Stimulated activated CD4-positive, alpha-beta T cell treated with anti-CD3 and anti-CD28 coated beads, Interleukin-12 subunit alpha, Interleukin-12 subunit beta, amount 100 ng/mL, for 4 hours (primary cell): ENCODE measurements around the gene MORC2.

Source experiments
- DNase-seq: peaks from one replicate; pipeline ENCODE4 v3.0.0-alpha.2; 2020

MORC2 gene

DNA sequence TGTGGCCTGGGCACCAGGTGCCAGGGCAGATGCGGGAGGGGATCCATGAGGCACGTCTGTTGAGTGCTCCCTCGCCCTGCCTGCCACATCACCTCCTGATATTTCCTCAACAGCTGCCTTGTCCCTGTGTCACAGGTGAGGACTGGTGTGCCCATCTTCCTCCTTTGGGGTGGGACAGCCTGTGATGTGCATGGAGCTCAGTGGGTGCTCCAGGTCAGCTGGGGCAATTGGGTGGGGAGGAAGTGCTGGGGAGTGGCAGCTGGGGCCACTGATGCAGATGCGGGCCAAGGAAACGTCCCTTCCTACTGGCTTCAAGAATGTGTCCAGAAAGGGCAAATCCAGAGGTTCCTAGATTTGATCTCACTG is 83.6 kb downstream of the MORC2 start:
- DNase-seq, result no peak

DNA sequence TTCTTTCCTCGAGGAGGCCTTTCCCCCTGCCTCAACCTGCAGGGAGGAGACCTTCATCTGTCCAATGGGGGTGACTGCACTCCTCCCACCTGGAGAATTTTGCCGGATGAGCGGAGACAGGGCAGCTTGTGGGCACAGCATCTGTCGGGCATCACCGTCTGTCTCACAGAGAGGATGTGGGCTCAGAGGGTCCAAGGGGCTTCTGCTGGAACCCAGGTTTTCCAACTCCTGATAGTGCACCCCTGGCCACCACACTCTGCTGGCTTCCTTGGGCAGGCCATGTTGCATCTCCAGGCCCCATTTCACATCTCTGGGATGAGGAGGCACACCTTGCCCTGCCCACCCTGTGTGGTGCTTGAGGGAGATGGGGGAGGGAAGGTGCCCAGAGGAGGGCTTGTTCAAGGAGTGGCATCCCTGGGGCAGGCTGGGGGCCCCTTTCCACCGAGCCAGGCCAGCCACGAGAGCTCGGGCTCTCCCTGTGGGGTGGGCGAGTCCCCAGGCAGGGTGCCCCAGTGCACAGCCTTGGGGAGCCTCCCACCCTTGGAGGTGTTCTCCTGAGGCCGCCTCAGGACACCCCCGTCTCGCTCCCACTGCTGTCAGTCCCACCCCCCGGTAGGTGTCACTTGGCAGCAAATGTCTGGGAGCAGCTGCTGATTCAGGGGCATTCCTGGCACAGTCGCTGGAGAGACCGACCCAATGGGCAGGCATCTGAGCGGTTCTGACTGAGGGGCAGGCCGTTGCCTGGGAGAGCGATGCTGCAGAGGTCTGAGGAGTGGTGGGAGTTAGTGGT is 84.2 kb downstream of the MORC2 start:
- DNase-seq, result no peak

DNA sequence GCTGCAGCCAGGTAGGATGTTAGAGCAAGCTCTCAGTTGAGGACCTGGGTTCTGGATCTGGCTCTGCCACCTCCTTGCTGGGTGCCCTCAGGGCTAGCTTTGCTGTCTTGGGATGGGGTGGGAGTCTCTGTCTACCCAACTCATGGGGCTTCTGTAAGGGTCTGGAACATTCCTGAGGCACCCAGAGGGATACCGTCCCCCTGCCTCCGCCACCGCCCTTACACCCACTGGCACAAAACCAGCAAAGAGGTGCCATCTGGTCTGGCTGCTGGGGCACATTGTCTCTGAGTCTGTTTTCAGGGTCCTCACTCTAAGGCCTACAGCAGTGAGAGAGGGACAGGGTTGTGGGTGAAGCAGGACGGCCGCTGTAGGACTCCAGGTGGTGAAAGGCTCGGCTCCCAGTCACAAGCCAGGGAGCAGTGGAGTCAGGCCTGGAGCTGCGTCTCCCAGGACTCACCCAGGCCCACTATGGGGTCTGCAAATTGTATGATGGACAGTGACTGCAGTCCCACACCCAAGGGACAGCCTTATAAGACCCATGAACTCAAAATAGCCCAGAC is 84.9 kb downstream of the MORC2 start:
- DNase-seq, result no peak

DNA sequence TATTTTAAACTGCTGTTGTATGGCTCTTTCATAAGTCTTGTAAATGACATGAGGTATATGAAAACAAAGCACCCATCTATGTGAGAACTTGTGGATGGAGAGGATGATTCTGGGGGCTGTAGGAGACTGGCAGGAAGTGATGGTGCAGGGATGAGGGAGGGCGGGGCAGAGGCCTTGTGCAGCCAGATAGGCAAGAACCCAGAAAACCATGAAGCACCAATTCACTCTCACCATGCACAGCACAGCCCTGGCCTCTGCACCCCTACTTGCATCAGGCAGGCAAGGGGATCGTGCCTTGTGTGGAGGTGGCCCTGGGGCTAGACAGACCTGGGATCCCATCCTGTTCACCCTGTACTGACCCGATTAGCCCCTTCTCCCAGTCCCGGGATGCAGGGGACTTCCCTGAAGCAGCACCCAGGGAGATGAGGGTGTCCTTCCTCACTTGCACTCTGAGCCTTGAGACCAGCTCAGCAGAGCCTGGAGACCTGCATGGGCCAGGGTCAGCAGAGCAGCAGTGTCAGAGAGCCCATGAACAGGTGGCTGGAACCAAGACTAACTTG is 85.5 kb downstream of the MORC2 start:
- no peak for DNase-seq

DNA sequence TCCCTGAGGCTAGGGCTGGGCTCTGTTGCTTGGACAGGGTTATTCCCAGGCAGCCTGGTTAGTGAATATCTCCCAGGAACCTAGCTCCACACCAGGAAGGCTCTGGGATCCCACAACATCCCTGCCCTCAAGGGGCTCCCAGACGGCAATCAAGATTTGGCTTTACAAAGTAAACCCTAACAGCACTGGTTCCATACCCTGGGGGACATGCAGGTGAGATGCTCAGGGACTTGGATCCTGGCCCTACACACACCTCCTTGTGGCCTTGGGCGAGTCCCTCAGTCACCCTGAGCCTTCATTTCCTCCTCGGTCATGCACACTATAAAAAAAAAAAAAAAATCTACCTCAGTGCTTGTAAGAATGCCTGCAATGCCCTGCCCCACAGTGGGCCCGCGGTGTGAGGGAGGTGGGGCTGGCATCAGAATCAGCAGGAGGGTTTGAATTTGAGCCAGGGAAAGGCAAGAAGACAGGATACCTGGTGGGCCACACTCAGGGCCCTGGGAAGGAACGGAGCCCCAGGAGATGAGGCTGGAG is 86.3 kb downstream of the MORC2 start:
- DNase-seq, result no peak

DNA sequence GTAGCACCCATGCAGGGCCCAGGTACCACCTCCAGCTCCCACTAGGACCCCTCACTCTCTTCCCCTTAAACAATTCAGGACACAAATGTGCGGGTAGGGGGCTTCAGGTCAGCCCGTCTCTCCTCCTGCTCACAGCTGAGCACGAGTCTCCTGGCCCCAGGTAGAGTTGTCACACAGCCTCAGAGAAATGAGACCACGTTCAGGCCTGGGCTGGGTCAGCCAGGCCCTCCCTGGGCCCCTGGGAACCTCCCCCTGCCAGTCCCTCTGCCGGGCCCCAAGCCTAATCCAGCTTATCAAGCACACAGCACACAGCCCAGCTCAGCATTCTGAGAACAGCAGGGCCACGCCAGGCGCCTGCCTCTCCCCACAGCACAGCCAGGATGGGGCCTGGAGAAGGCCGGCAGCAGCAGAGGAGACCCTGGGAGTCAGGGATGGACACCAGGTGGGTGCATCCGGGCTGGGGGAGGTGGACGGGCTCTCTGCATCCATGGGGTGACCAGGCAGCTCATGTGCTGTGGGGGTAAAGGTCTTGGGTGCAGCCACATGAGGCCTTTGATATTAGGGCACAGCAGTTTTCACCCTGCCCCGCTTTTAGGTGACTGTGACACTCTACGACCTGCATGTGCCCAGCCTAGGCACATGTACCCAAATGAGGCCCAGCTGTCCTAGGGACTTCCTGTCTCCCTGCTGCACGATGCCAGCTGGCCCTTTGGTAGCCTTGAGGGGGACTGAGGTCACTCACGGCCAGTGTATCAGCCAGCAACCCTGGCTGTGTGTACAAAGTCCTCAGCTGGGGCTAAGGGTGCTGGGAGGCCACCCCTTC is 87.0 kb downstream of the MORC2 start:
- no peak for DNase-seq

DNA sequence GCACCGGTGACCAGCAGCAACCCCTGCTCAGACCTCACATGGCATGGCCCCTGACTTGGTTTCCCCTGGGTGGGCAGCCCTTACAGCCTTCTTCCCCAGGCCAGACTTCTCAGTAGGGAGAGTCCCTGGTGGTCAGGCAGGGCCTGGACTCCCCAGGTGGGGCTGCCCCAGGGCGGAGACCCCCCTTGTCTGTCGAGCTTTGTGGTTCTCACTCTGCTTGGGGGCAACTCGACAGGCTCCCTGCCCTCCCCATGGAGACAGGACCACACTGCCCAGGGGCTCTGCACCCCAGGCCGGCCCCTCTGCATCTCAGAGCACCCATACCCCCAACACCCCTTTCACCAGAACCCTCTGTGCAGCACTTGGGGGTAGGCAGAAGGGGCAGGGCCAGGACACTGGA is 87.7 kb downstream of the MORC2 start:
- no peak for DNase-seq

DNA sequence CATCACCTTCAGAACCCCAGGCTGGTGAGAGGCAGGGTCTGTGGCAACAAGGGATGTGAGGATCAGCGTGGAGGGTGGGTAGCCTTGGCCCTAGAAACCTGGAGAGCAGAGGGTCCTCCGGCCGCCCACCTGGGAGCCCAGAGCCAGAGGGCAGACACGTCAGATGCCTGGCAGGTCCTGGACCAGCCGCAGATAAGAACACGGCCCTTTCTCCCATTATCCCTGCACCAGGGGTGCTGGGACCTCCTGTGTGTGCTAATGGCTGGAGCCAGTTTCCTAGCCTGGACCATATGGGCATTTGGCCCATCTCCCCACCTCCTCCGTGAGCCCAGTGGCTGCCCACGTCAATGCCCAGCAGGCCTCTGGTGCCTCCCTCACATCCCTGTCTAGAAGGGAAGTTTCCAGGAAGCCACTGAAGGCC is 88.4 kb downstream of the MORC2 start:
- no peak for DNase-seq

DNA sequence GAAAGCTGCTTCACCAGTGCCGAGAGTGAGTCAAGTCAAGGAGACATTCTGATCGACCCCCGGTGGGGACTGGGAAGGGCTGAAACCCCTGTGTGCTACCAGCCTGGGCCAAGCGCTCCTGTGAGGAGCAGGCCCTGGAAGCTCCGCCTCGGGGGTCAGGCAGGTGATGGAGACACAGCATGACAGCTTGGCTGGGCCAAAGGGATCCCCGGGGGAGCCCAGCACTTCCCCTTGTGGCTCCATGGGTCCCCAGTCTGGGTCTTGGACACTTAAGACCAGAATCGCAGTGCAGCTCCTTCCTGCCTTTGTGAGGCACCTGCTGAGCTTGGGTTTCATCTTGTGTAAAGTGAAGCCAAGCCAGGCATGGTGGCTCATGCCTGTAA is 89.2 kb downstream of the MORC2 start:
- DNase-seq, result no peak

DNA sequence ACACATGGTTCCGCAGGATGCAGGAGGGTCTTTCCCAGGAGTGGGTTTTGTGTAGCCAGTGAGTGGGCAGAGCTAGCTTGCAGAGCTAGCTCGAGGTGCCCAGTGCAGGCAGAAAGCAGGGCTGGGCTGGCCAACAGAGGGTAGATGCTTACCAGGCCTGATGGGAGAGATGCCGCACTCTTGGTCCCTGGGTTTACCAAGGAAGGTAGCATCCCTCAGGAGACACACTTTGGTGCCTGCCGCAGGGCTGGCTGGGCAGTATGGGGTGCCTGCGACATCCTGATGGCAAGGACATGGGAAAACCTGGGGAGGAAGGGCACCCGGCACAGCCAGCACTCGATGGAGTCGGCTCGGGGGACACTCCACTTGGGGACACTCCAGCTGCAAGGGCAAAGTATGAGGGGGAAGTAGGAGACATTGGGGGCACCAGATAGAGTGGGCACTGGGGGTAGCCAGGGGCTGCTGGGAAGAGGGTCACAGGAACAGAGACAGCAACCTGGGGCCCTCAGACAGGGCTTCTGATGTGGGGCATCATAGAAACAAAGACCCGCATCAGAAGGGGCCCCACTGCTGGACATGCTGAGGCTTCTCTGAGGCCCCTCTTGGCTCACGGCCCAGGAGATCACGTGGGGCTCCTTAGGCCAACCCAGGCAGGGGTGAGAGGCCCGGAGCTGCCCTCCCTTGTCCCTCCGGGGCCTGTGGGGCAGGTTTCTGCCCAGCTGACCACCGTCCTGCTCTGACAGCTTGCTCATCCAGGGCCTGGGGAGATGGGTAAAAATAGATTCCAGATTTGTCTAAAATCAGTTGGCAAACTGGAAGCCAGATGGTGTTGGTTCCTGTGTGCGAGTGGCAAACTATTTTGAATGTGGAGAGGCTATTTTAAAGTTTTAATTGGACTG is 89.8 kb downstream of the MORC2 start:
- DNase-seq, result no peak

DNA sequence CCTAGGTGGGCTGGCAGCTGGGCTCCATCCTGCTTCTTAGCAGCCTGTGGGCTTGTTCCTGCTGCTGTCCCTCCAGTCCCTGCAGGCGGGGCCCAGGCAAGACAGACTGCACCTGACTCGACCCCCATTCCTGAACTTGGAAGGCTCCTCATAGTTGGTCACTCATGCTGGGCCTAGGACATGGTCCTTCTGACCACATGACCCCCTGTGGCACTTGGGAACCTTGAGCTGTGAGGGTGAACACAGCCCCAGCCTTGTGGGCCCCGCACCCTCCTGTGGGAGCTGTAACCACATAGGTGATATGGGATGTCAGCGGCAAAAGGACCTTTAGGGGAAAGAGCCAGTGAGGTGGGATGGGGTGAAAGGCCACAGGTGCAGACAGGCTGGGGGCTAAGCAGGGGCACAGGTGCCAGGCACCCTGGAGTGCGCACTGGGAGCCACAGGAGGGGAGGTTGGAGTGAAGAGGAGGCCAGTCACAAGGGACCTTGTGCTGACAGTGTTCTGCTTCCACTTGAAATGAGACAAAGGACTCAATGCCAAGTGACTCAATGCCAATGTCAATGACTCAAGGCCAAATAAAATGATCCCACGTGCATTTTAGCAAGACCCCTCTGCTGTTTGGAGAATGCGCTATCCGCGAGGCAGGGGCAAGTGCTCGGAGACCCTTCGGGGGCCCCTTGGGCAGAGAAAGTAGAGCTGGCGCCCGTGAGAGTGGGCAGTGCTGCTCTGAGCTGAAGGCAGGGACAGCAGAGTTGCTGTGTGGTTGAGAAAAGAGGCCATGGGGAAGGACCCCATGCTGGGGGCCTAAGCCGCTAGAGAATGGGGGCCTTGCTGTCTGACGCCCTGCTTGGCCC is 90.7 kb downstream of the MORC2 start:
- DNase-seq, result no peak

DNA sequence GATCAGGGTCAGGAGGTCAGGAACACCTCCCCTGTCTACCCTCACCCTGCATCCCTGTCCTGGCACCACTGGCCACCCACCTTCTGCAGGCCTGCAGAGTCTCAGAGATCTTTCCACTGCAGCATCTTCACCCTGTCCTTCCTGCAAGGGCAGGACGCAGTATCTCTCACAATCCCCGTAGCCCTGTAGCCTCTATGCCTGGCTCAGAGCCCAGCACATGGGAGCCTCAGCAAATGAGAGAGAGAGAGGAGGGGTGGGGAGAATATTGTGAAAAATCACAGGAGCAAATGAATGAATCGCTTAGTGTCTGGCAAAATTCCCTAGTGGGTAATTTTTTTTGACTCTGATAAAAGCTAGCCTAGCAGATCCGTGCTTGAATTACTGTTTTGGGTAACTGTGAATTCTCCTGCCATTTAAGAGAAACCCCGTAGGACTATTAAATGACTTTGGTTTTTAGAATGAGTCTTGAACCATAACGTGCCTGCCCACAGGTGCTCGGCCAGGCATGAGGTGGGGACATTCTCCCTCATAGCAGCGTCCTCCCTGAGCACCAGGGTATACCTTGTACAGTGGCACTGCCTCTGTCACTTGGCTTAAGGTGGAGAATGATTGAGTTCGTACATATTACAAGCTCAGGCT is 91.5 kb downstream of the MORC2 start:
- DNase-seq, result no peak

DNA sequence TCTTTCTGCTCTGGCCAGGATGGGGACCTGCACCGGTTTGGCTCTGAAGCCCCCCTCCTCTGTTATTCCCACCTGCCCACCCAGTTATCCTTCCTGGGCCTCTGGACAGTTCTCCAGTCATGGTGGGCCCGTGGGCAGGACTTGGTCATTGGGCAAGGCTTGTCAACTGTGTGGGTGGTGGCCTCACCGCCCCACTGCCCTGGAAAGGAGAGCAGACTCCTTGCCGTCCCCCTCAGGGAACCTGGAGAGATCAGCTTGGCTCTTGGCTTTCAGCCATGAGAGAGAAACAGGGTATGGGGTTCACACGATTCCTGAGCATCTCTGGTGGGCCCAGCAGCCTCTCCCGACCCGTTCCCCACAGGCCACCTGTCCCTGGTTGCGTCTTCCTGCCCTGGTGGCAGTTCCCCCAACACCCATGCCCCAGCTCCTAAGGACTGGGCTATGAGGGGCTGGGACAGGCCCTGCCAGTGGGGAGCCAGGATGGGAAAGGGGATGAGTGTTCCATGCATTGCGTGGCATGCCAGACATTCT is 92.3 kb downstream of the MORC2 start:
- no peak for DNase-seq

DNA sequence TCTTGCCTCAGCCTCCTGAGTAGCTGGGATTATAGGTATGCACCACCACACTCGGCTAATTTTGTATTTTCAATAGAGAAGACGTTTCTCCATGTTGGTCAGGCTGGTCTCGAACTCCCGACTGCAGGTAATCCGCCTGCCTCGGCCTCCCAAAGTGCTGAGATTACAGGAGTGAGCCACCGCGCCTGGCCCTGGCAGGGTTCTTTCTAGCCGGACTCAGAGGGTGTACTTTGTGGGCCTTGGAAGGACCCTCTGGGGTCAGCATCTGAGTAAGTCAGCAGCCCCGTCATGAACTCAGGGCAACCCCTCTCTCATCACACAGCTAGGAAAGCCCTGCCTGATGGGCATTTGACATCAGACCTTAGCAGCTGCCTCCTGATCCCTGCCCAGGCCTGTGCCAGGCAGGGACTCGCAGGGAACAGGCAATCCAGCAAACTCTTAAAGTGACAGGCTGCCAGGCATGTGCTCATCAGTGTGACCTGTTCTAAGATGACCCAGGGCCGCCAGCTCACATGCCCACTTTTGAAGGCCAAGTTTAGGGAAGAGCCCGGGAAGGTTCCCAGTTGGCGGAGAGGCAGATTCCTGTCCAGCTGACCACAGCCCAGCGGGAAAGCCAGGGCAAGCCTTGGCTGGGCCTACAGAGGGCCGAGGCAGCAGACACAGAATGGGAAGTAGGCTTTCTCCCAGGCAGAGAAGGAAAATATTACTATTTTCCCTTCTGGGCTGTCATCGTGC is 92.9 kb downstream of the MORC2 start:
- DNase-seq, result no peak
